ENCODE results near the gene PRKCA. TPM values are rescaled to one million over a fixed set of nuclear protein-coding genes. Genes with fewer than 3 reads are reported as not detected.

PRKCA gene
- total RNA-seq, 4 donors from 2014 or later: 26.0 to 89.0 (median 32.8) TPM

DNA sequence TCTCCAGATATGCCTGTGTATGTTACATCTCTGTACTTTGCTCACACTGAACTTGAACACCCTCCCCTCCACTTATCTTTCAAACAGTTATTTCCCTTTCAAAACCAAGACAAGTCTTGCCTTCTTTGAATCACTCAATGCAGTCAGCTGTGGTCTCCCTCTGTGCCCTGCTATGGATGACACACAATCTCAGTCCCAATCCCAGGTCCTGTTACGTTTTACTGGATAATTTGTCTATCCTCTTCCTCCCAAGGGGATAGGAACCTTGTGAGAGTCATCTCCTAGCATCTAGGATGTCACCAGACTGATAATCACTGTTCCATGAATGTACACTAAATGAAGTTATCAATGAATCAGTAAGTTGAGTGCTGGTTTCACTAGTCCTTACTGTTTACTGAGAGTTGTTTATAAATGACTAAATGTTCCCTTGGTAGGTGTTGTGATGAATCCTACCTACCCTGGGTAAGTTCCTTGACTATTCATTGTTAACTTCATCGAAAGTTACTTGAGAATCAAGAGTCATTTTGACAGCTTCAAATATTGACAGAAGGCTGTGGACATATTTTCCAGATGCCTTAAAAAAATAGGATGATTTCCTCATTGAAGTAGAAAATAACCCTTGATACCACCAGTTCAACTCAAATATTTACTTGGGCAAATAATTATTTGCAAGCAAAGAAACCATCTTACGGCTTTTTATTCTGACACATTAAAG, 244.9 kb downstream of the PRKCA start:
- Histone ChIP-seq H3K27ac (no peak overlapping the region), H3K4me1 (peaks cover 0 to 23% (median under 1%) of the 10 kb centered on the region in 3 donors), H3K9me3 (no peaks in the 10 kb centered on the region), H3K4me3 (no peak overlapping the region), H3K27me3 (no peaks in the 10 kb centered on the region), H3K36me3 (no peaks in the 10 kb centered on the region)
- 88 to 94% methylated on average over 2 of the region's 3 CpGs for WGBS, 2 donors (ENCODE audit: low coverage in 1 of 2)
- no peak for ATAC-seq
- TF ChIP-seq EP300 (IDR thresholded peaks at IDR 0.05): no peak
- no peak for TF ChIP-seq POLR2A (IDR thresholded peaks at IDR 0.05)
- no peak for TF ChIP-seq POLR2AphosphoS5 (IDR thresholded peaks at IDR 0.05)
- TF ChIP-seq, protein P1, sequence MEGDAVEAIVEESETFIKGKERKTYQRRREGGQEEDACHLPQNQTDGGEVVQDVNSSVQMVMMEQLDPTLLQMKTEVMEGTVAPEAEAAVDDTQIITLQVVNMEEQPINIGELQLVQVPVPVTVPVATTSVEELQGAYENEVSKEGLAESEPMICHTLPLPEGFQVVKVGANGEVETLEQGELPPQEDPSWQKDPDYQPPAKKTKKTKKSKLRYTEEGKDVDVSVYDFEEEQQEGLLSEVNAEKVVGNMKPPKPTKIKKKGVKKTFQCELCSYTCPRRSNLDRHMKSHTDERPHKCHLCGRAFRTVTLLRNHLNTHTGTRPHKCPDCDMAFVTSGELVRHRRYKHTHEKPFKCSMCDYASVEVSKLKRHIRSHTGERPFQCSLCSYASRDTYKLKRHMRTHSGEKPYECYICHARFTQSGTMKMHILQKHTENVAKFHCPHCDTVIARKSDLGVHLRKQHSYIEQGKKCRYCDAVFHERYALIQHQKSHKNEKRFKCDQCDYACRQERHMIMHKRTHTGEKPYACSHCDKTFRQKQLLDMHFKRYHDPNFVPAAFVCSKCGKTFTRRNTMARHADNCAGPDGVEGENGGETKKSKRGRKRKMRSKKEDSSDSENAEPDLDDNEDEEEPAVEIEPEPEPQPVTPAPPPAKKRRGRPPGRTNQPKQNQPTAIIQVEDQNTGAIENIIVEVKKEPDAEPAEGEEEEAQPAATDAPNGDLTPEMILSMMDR (IDR thresholded peaks at IDR 0.05): no peak

DNA sequence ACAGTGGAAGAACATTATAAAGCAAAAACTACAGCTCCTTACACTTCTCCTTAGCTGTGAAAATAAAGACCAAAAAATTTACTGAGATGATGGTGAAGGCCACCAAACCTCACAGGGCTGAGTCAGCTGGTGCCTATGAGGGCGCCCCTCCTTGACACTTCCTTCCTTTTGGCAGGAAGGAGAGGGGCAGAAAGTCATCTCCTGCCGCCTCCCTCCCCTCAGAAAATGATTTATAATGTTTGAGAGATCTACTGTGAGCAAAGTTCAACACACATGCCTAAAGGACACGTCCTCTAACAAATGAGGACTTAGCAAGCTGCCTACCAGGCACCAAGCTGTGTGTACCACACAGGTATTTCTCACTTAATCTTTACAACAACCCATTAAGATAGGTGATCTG, 245.7 kb downstream of the PRKCA start:
- Histone ChIP-seq H3K9me3 (no peaks in the 10 kb centered on the region), H3K4me1 (peaks cover 0 to 18% (median 0%) of the 10 kb centered on the region in 3 donors), H3K4me3 (no peak overlapping the region), H3K27me3 (no peaks in the 10 kb centered on the region), H3K27ac (peak overlapping the region in 1 of 4 donors; percentile 4), H3K36me3 (no peaks in the 10 kb centered on the region)
- 17 to 63% methylated on average over 1 to 2 of the region's 3 CpGs for WGBS, 2 donors (ENCODE audit: low coverage in 1 of 2)
- TF ChIP-seq, protein P1 (IDR thresholded peaks at IDR 0.05): no peak
- ATAC-seq: no peak

DNA sequence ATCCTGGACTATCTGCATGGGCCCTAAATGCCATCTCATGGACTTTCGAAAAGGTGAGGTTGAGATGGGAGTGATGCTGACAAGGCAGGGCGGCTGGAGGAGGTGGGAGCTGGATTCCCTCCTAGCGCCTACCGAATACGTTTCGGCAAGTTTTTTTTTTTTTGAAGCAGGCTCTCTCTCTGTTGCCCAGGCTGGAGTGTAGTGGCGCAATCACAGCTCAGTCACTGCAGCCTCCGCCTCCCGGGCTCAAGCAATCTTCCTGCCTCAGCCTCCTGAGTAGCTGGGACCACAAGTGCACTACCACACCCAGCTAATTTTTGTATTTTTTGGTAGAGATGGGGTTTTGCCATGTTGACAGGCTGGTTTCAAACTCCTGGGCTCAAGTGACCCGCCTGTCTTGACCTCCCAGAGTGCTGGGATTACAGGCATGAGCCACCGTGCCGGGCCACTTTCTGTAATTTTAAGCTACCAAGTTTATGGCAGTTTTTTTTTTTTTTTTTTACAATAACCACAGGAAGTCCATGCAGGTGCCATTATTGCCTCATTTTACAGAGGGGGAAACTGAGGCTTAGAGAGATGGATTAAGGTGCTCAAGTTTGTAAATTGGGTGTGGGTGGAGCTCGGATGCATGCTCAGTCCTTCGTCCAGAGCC, 246.4 kb downstream of the PRKCA start:
- ATAC-seq: no peak
- peaks cover 0 to 18% (median 0%) of the 10 kb centered on the region in 3 donors for H3K4me1 ChIP-seq
- no peaks in the 10 kb centered on the region for H3K9me3 ChIP-seq
- H3K4me3 ChIP-seq: no peak overlapping the region
- H3K27ac ChIP-seq: peak overlapping the region in 2 of 4 donors; percentile 61 to 65
- H3K27me3 ChIP-seq: no peaks in the 10 kb centered on the region
- WGBS, 2 donors (ENCODE audit: low coverage in 1 of 2): 79 to 91% methylated on average over 2 to 14 of the region's 14 CpGs
- TF ChIP-seq POLR2A (IDR thresholded peaks at IDR 0.05): no peak
- TF ChIP-seq, protein P1 (IDR thresholded peaks at IDR 0.05): no peak
- TF ChIP-seq EP300 (IDR thresholded peaks at IDR 0.05): no peak
- TF ChIP-seq POLR2AphosphoS5 (IDR thresholded peaks at IDR 0.05): no peak
- H3K36me3 ChIP-seq: no peaks in the 10 kb centered on the region

DNA sequence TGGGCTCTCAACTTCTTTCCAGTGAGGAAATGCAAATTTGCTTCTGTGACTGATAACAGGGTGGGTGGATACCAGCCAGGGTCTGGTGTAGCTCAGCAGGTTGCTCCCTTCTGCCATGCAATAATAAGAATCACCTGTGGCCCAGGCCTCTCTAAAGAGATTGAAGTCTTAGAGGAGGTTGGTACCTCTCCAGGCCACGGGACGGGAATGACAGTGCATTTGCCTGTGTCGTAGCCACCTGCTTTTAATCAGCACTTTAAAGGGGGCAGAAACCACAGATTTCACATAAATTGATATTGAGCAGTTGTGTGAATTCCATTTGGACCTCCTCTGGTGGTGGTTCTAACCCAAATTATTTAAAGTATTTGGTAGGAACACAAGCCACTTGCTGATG, 246.9 kb downstream of the PRKCA start:
- no peaks in the 10 kb centered on the region for H3K9me3 ChIP-seq
- TF ChIP-seq, protein P1 (IDR thresholded peaks at IDR 0.05): no peak
- TF ChIP-seq POLR2AphosphoS5 (IDR thresholded peaks at IDR 0.05) (no peak), EP300 (IDR thresholded peaks at IDR 0.05) (no peak), POLR2A (IDR thresholded peaks at IDR 0.05) (no peak)
- 78% methylated on average over 2 of the region's 3 CpGs; no CpG with 5 or more reads in 1 of the 2 donors for WGBS, 2 donors (ENCODE audit: low coverage in 1 of 2)
- peak overlapping the region in 2 of 4 donors; percentile 61 to 65 for H3K27ac ChIP-seq
- peaks cover 0 to 18% (median 0%) of the 10 kb centered on the region in 3 donors for H3K4me1 ChIP-seq
- ATAC-seq: no peak
- no peak overlapping the region for H3K4me3 ChIP-seq
- no peaks in the 10 kb centered on the region for H3K36me3 ChIP-seq
- no peaks in the 10 kb centered on the region for H3K27me3 ChIP-seq

All from gastroesophageal sphincter (tissue), 4 donors.